ES-I3 (cell line): ENCODE measurements around the gene FAM9C.

Source experiments
- H3K36me3 ChIP-seq: 2 replicates; pipeline ENCODE4 v1.6.1; 2013; ENCODE audit warnings: mild to moderate bottlenecking, low read length, control low read depth, moderate library complexity; ENCODE audit not compliant: insufficient read depth
- H3K4me1 ChIP-seq: 2 replicates; pipeline ENCODE4 v1.6.1; 2013; ENCODE audit warnings: mild to moderate bottlenecking, control low read depth, low read length; ENCODE audit not compliant: insufficient read depth
- H3K9ac ChIP-seq: 2 replicates; pipeline ENCODE4 v1.6.1; 2013; ENCODE audit warnings: low read depth, mild to moderate bottlenecking, low read length, moderate library complexity
- H3K9me3 ChIP-seq: 2 replicates; pipeline ENCODE4 v1.6.1; 2013; ENCODE audit warnings: mild to moderate bottlenecking, low read length, moderate library complexity; ENCODE audit not compliant: control insufficient read depth, insufficient read depth

FAM9C gene

DNA sequence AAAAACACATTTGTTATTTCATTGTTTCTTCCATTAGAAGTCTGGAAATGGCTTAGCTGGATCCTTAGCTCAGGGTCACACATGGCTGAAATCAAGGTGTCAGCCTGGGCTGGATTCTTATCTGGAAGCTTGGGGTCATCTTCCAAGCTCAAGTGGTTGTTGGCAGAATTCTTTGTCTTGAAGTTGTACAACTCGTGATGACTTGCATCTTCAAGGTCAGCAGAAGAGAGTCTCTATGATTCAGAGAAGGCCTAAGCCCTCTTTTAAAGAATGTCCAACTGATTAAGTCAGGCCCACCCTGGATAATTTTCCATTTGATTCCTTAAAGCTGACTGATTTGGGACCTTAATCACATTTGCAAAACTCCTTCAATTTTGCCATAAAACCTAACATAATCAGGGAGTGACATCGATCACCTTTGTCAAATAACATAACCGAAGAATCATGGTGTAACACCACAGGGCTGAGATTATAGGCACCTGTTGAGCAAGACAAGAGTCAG, 47.4 kb downstream of the FAM9C start:
- H3K36me3 ChIP-seq, result no peaks in the 10 kb centered on the region
- H3K9me3 ChIP-seq, result no peaks in the 10 kb centered on the region; the same call in 1 of the 2 replicates
- no peak overlapping the region for H3K9ac ChIP-seq
- H3K4me1 ChIP-seq, result peaks cover 29% of the 10 kb centered on the region

DNA sequence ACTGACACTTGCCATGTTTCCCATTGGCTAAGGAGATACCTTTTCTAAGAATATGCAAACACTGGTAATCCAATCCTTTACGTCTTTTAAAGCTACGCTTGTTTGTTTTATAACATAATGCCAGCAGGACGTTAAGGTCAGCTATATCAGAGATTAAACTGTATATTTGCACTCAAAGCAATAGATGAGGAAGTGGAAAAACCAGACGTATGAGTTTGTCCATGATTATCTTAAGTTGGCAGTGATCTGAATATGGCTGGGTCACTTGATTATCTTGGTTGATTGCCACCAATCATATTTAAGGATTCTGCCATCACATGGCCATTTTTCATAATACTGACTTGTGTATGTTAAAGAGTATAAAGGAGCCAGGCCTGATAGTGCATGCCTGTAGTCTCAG, 50.1 kb downstream of the FAM9C start:
- H3K36me3 ChIP-seq, result no peaks in the 10 kb centered on the region
- no peaks in the 10 kb centered on the region; the same call in 1 of the 2 replicates for H3K9me3 ChIP-seq
- no peak overlapping the region for H3K9ac ChIP-seq
- peaks cover 26% of the 10 kb centered on the region for H3K4me1 ChIP-seq

DNA sequence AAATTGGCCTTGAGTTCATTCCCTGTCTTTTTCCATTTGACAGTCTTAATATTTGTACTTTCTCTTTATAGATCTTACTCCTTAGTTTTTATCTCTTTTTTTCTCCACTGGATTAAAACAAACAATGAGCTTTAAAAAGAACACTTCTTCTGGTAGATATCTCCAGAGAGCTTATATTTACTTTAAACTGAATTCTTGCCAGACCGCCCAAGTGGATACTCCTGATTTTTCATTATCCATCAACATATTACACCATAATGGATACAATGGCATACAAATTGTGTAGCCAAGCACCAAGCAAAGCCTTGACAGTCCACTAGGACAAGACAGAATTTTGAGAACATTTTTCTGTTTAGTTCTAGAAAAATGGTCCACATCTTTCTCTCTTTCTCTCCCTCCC, 50.6 kb downstream of the FAM9C start:
- Histone ChIP-seq H3K36me3 (no peaks in the 10 kb centered on the region), H3K9me3 (no peaks in the 10 kb centered on the region; the same call in 1 of the 2 replicates), H3K4me1 (peaks cover 26% of the 10 kb centered on the region), H3K9ac (no peak overlapping the region)

GRCh38 chrX:12992544-12993118, 51.8 kb downstream of the FAM9C start:
- Histone ChIP-seq H3K9ac (no peak overlapping the region), H3K9me3 (no peaks in the 10 kb centered on the region; the same call in 1 of the 2 replicates), H3K36me3 (no peaks in the 10 kb centered on the region), H3K4me1 (peaks cover 18% of the 10 kb centered on the region)

DNA sequence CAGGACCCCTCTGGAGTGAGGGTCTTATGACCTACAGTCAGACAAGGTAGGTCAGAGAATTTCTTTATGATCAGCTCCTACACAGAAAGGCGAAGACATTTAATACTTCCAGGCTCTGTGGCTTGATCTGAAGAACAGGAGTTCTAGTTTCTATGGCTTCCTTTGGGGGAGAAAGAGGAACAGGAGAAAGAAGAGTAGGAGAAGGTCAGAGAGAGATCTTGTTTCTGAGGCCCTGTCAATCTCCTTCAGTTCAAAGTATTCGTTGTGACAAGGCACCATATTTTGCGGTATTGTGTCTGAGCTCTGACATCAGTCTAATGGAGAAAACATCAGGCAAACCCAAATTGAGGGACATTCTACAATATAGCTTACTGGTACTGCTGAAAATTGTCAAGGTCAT, 52.8 kb downstream of the FAM9C start:
- Histone ChIP-seq H3K4me1 (peaks cover 18% of the 10 kb centered on the region), H3K9ac (no peak overlapping the region), H3K9me3 (peaks cover 7% of the 10 kb centered on the region; the same call in 1 of the 2 replicates), H3K36me3 (no peaks in the 10 kb centered on the region)

DNA sequence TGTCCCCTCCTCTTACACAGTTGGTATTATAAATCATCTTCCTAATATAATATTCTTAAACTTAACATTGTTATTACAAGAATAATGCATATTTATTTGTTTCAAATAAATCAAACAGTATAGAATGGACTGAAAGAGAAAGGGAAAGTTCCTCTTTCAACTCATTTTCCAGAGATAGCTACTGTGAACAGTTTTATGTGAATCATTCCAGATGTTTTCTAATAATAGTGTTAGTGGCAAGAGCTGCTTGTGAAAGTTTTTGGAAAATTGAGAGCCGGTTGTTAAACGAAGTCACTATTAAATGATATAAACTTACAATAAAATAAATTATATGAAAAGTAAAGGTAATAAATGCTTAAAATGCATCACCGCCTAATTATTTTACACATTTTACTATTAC, 55.0 kb downstream of the FAM9C start:
- Histone ChIP-seq H3K9ac (no peak overlapping the region), H3K4me1 (peaks cover 18% of the 10 kb centered on the region), H3K9me3 (peaks cover 7% of the 10 kb centered on the region; the same call in 1 of the 2 replicates), H3K36me3 (no peaks in the 10 kb centered on the region)

GRCh38 chrX:12988797-12989196, 55.6 kb downstream of the FAM9C start:
- peaks cover 18% of the 10 kb centered on the region for H3K4me1 ChIP-seq
- no peak overlapping the region for H3K9ac ChIP-seq
- H3K36me3 ChIP-seq, result no peaks in the 10 kb centered on the region
- H3K9me3 ChIP-seq, result peaks cover 7% of the 10 kb centered on the region; the same call in 1 of the 2 replicates

DNA sequence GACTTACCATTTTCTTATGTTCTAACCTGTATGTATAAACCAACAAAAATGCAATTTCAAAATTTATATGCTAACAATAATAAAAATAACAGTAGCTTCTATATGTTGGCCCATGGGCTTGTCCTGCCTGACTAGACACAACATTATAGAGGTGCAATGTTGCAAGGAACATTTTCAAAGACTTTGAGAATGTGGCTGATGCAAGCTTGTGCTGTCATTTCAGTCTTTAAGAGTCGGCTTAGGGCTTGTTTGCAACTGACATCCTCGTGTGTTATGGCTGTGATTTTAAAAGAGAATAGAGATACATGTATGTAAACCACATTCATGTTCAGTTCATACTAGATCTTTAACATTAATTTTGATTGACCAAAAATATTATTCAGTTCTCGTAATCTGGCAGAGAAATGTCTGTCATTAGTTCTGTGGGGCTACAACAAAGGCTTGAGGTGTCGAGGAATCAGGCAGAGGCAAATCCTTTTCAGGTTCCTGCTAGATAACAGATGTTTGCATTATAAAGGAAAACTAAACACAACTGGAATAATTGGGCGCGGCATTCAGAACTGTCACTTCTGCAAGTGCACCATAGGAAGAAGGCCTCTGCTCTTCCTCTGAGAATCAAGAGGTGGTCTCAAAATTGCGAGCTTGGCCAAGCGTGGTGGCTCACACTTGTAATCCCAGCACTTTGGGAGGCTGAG, 56.4 kb downstream of the FAM9C start:
- Histone ChIP-seq H3K4me1 (peaks cover 18% of the 10 kb centered on the region), H3K36me3 (no peaks in the 10 kb centered on the region), H3K9me3 (peaks cover 7% of the 10 kb centered on the region; the same call in 1 of the 2 replicates), H3K9ac (no peak overlapping the region)

- peaks cover 7% of the 10 kb centered on the region; the same call in 1 of the 2 replicates for H3K9me3 ChIP-seq
- no peak overlapping the region for H3K9ac ChIP-seq
- no peaks in the 10 kb centered on the region for H3K36me3 ChIP-seq
- H3K4me1 ChIP-seq, result peaks cover 18% of the 10 kb centered on the region
Measured at GRCh38 chrX:12987340-12987739, 57.1 kb downstream of the FAM9C start.

GRCh38 chrX:12986886-12987285, 57.5 kb downstream of the FAM9C start:
- peaks cover 7% of the 10 kb centered on the region; the same call in 1 of the 2 replicates for H3K9me3 ChIP-seq
- no peaks in the 10 kb centered on the region for H3K36me3 ChIP-seq
- H3K9ac ChIP-seq, result no peak overlapping the region
- H3K4me1 ChIP-seq, result peaks cover 18% of the 10 kb centered on the region

DNA sequence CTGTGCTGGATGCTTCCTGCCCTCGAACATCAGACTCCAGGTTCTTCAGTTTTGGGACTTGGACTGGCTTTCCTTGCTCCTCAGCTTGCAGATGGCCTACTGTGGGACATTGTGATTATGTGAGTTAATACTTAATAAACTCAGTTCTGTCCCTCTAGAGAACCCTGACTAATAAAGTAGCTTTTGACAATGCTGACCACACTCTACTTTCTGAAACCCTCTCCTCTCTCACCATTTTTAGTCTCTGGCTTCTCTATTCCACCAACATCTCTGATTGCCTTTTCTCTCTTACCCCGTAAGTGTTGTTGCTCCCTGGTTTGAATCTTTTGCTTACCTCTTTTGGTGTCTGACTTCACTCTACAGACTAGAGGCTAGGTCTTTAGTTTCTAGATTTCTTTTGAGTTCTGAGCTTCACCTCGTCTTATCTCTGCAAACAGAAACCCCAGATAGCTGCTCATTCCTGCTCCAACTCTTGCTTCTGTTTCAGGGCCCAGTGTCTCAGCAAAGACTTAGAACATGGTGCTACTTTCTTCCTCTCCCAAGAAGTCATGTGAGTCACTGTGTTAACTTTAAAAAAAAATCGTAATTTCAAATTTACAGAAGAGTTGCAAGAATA, 58.1 kb downstream of the FAM9C start:
- H3K36me3 ChIP-seq, result no peaks in the 10 kb centered on the region
- H3K9me3 ChIP-seq, result peaks cover 7% of the 10 kb centered on the region; the same call in 1 of the 2 replicates
- no peak overlapping the region for H3K9ac ChIP-seq
- peaks cover 18% of the 10 kb centered on the region for H3K4me1 ChIP-seq
